GM21723 (cell line): ENCODE results near the gene PLXNB3.

Experiments used
- ATAC-seq: cut with Tn5 transposase; IDR thresholded peaks from one replicate; pipeline ENCODE4 v1.9.1; 2021; ENCODE audit warnings: mild to moderate bottlenecking, moderate library complexity; ENCODE audit not compliant: unreplicated experiment

The PLXNB3 gene

GRCh38 chrX:153750127-153750774, 13.8 kb upstream of the PLXNB3 start:
- ATAC-seq = no peak

GRCh38 chrX:153755136-153755535, 8.9 kb upstream of the PLXNB3 start:
- no peak for ATAC-seq

GRCh38 chrX:153761863-153762262, 2.2 kb upstream of the PLXNB3 start:
- ATAC-seq = no peak

- no peak for ATAC-seq
Measured at GRCh38 chrX:153762626-153763173, 1.3 kb upstream of the PLXNB3 start.

GRCh38 chrX:153763298-153763932, 634 bp upstream of the PLXNB3 start:
- no peak for ATAC-seq

- no peak for ATAC-seq
Measured at GRCh38 chrX:153764786-153765137, 713 bp downstream of the PLXNB3 start.

GRCh38 chrX:153765138-153766079, 1.4 kb downstream of the PLXNB3 start:
- no peak for ATAC-seq

GRCh38 chrX:153766098-153766817, 2.2 kb downstream of the PLXNB3 start:
- ATAC-seq = no peak

- ATAC-seq = no peak
Measured at GRCh38 chrX:153766871-153767673, 3.0 kb downstream of the PLXNB3 start.

- no peak for ATAC-seq
Measured at GRCh38 chrX:153767674-153768055, 3.6 kb downstream of the PLXNB3 start.

- ATAC-seq = no peak
Measured at GRCh38 chrX:153768311-153769157, 4.5 kb downstream of the PLXNB3 start.

- no peak for ATAC-seq
Measured at GRCh38 chrX:153769158-153769864, 5.3 kb downstream of the PLXNB3 start.

GRCh38 chrX:153769865-153770600, 6.0 kb downstream of the PLXNB3 start:
- ATAC-seq = no peak

- ATAC-seq = no peak
Measured at GRCh38 chrX:153770601-153771414, 6.8 kb downstream of the PLXNB3 start.

GRCh38 chrX:153771415-153772315, 7.6 kb downstream of the PLXNB3 start:
- no peak for ATAC-seq
